Osteocyte (in vitro differentiated cells): ENCODE results near the gene CLIP3. TPM values are rescaled to one million over a fixed set of nuclear protein-coding genes. Genes with fewer than 3 reads are reported as not detected.

Experiments used
- DNase-seq: peaks from one replicate; pipeline ENCODE4 v3.0.0; 2021; ENCODE audit warnings: mixed read lengths; ENCODE audit not compliant: unreplicated experiment; ENCODE audit errors: extremely low spot score
- H3K27ac Mint-ChIP-seq: one replicate; pipeline ENCODE4 v1.8.0; 2021; ENCODE audit warnings: mild to moderate bottlenecking, mixed read lengths; ENCODE audit not compliant: unreplicated experiment
- H3K27me3 Mint-ChIP-seq: one replicate; pipeline ENCODE4 v1.8.0; 2021; ENCODE audit warnings: mixed read lengths; ENCODE audit not compliant: unreplicated experiment
- H3K36me3 Mint-ChIP-seq: one replicate; pipeline ENCODE4 v1.8.0; 2021; ENCODE audit warnings: mixed read lengths; ENCODE audit not compliant: unreplicated experiment
- H3K4me1 Mint-ChIP-seq: one replicate; pipeline ENCODE4 v1.8.0; 2021; ENCODE audit warnings: mixed read lengths; ENCODE audit not compliant: unreplicated experiment
- H3K4me3 Mint-ChIP-seq: one replicate; pipeline ENCODE4 v1.8.0; 2021; ENCODE audit warnings: mild to moderate bottlenecking, moderate library complexity, mixed read lengths; ENCODE audit not compliant: unreplicated experiment
- H3K9me3 Mint-ChIP-seq: one replicate; pipeline ENCODE4 v1.8.0; 2021; ENCODE audit warnings: mixed read lengths; ENCODE audit not compliant: unreplicated experiment
- long read RNA-seq: library from polyadenylated mRNA; unstranded; transcript quantifications from one replicate; pipeline ENCODE4 v2.0.0, GENCODE V29; 2021
- total RNA-seq: library from RNA; stranded (reverse); gene quantifications from 2 replicates; pipeline ENCODE4 v1.2.1, GENCODE V29; 2021
- TF ChIP-seq, protein P1 (sequence below): fragments of 200-600 bp; sonication (generic); IDR thresholded peaks from 2 replicates; pipeline ENCODE4 v1.5.0; 2021; ENCODE audit warnings: antibody characterized with exemption, mild to moderate bottlenecking, moderate library complexity

CLIP3 gene, protein sequence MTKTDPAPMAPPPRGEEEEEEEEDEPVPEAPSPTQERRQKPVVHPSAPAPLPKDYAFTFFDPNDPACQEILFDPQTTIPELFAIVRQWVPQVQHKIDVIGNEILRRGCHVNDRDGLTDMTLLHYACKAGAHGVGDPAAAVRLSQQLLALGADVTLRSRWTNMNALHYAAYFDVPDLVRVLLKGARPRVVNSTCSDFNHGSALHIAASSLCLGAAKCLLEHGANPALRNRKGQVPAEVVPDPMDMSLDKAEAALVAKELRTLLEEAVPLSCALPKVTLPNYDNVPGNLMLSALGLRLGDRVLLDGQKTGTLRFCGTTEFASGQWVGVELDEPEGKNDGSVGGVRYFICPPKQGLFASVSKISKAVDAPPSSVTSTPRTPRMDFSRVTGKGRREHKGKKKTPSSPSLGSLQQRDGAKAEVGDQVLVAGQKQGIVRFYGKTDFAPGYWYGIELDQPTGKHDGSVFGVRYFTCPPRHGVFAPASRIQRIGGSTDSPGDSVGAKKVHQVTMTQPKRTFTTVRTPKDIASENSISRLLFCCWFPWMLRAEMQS
- 72.8 and 78.3 TPM in 2 replicates for total RNA-seq
- long read RNA-seq, partial matches to known transcripts: 0 of 1 reads
- long read RNA-seq, other reads (novel, unspliced or antisense): 1 of 1 reads

DNA sequence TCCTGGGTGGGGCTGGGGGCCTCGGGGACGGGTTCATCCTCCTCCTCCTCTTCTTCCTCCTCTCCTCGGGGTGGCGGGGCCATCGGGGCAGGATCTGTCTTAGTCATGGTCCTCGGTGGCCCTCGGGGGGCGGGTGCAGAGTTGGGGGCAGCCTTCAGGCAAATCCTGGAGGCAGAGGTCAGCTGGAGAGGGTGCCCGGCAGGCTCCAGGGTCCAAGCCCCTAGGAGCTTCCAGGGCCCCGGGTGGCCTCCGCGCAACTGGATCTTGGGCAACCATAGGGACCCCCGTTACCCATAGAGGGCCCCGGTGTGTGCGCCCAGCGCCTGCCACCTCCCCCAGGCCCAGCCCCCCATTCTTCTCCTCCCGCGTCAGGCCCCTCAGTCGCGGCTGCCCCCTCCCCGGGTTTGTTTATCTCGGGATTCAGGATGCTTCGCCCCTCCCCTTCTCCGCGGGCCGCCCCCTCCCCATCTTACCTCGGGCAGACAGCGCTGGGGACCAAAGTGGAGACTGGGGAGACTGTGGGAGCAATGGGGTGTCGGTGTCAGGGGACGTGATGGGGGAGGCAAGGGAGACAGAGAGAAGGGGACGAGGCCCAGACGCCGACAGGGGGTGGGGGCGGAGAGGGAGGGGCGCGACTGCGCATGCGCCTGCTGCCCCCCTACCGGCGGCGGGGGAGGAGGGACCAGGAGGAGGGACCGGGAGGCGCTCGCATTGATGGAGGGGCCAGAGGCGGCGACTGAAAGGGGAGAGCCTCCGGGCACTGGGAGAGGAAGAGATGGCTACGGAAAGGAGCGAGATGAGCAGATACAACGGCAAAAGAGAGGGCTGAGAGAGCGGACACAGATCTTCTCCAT lies at the start of gene CLIP3:
Gene CLIP3, minus strand, starts transcription at position 623 of the 854 bp plus-strand sequence. Its CDS starts 516 bp downstream, at position 107.
- TF ChIP-seq, protein P1, sequence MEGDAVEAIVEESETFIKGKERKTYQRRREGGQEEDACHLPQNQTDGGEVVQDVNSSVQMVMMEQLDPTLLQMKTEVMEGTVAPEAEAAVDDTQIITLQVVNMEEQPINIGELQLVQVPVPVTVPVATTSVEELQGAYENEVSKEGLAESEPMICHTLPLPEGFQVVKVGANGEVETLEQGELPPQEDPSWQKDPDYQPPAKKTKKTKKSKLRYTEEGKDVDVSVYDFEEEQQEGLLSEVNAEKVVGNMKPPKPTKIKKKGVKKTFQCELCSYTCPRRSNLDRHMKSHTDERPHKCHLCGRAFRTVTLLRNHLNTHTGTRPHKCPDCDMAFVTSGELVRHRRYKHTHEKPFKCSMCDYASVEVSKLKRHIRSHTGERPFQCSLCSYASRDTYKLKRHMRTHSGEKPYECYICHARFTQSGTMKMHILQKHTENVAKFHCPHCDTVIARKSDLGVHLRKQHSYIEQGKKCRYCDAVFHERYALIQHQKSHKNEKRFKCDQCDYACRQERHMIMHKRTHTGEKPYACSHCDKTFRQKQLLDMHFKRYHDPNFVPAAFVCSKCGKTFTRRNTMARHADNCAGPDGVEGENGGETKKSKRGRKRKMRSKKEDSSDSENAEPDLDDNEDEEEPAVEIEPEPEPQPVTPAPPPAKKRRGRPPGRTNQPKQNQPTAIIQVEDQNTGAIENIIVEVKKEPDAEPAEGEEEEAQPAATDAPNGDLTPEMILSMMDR: no peak
- Mint-ChIP-seq H3K9me3 (no peaks in the 10 kb centered on the region), H3K4me3 (peak within 1 kb of the TSS; percentile 83), H3K36me3 (peaks cover 12% of the 10 kb centered on the region), H3K27ac (peak within 1 kb of the TSS; percentile 64), H3K27me3 (no peaks in the 10 kb centered on the region), H3K4me1 (peaks cover 22% of the 10 kb centered on the region)
- DNase-seq: peak; percentile 93

DNA sequence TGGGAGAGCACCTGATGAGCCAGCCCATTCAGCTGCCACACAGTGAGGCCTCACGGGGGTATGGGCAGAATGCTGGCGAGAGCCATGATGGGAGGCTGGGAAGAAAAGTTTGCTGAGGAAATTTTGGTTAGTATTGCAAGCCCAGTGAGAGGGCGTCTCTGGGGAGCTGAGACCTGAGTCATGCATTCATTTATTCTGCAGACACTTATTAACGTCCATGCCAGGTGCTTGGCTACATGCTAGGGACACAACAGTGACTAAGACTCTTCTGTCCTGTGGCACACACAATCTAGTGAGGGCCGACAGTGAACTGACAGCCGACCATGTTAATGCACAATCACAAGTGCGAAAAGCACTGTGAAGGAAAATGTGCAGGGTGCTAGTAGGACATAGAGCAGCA lies 49.2 kb upstream of the CLIP3 start:
- H3K4me1 Mint-ChIP-seq: no peaks in the 10 kb centered on the region
- peaks cover 9% of the 10 kb centered on the region for H3K36me3 Mint-ChIP-seq
- DNase-seq: no peak
- TF ChIP-seq, protein P1: no peak
- no peak overlapping the region for H3K27ac Mint-ChIP-seq
- H3K9me3 Mint-ChIP-seq: no peaks in the 10 kb centered on the region
- no peaks in the 10 kb centered on the region for H3K27me3 Mint-ChIP-seq
- H3K4me3 Mint-ChIP-seq: no peak overlapping the region

DNA sequence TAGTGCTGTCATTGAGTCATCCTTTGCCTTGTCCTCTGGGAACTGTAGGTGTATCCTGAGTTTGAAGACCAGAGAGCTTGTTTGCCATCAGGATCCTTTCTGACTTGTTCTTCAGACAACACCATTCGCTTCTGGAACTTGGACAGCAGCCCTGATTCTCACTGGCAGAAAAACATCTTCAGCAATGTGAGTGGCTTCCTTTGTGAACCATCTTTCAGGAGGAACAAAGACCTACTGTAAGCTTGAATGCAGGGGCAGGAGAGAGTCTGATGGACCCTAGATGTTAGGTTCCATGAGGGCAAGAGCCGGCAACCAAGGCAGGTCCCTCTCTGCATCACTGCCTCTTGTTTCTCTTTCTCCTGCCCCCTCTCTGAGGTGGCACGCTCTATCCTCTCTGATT lies 48.7 kb upstream of the CLIP3 start:
- H3K27me3 Mint-ChIP-seq: no peaks in the 10 kb centered on the region
- no peak overlapping the region for H3K4me3 Mint-ChIP-seq
- no peaks in the 10 kb centered on the region for H3K4me1 Mint-ChIP-seq
- H3K27ac Mint-ChIP-seq: no peak overlapping the region
- no peaks in the 10 kb centered on the region for H3K9me3 Mint-ChIP-seq
- TF ChIP-seq, protein P1: no peak
- H3K36me3 Mint-ChIP-seq: peaks cover 9% of the 10 kb centered on the region
- no peak for DNase-seq

DNA sequence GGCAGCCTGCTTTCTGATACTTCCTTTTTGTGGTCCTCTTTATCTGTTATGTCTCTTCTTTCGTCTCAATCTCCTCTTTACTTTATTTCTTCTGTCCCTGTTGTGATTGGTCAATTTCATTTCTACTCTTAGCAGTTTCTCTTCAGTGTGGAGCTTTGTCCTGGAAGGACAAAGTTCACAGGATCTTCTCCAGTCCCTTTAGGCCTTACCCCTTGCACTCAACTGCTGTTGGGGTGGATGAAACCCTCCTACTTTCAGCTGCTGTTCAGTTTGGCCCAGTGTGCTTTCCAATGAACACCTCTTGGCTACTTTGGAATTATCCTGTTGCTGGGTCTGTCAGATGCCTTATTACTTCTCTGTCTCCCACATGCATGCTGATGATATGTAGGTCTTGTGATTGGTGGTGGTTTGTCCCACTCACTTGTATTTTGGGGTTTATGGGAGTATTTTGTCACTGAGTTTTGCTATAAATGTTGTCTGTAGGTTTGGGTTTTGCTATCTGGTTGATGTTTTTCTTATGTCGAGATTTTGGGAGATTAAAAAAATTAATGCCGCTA lies 46.8 kb upstream of the CLIP3 start:
- Mint-ChIP-seq H3K9me3 (no peaks in the 10 kb centered on the region), H3K4me3 (no peak overlapping the region), H3K27ac (no peak overlapping the region), H3K36me3 (peaks cover 5% of the 10 kb centered on the region), H3K27me3 (no peaks in the 10 kb centered on the region), H3K4me1 (no peaks in the 10 kb centered on the region)
- TF ChIP-seq, protein P1: no peak
- no peak for DNase-seq
